H1 (cell line): Measurements from ENCODE around the gene CNNM3. TPM values are rescaled to one million over a fixed set of nuclear protein-coding genes. Genes with fewer than 3 reads are reported as not detected.

Experiments used
- CBX8 ChIP-seq: fragments of 300-800, 300-1000 bp; sonication (generic); IDR thresholded peaks from 2 replicates; pipeline ENCODE4 v1.7.1; 2016; ENCODE audit warnings: low read depth, low read length, borderline replicate concordance
- CTBP2 ChIP-seq: IDR thresholded peaks from 2 replicates; pipeline ENCODE4 v1.7.0; 2011; ENCODE audit warnings: borderline replicate concordance, mild to moderate bottlenecking, moderate library complexity, mixed read lengths, low read length; ENCODE audit not compliant: insufficient read depth, insufficient read length
- EZH2 ChIP-seq: fragments of 200-600 bp; sonication (generic); IDR thresholded peaks from 2 replicates; pipeline ENCODE4 v1.7.1; 2012; ENCODE audit warnings: low read depth, mild to moderate bottlenecking, moderate library complexity, low read length, inconsistent platforms; ENCODE audit not compliant: severe bottlenecking
- JUN ChIP-seq: IDR thresholded peaks from 2 replicates; pipeline ENCODE4 v1.6.1; 2011; ENCODE audit warnings: low read depth, mild to moderate bottlenecking, improper control_type of control experiment, low read length
- JUND ChIP-seq: IDR thresholded peaks from 2 replicates; pipeline ENCODE4 v1.6.1; 2011; ENCODE audit warnings: mild to moderate bottlenecking, improper control_type of control experiment, low read length
- PHF8 ChIP-seq: fragments of 200-600 bp; sonication (generic); conservative IDR thresholded peaks from 2 replicates; pipeline ENCODE4 v1.7.1; 2012; ENCODE audit warnings: low read depth, mild to moderate bottlenecking, inconsistent platforms, low read length, moderate library complexity
- POLR2AphosphoS5 ChIP-seq: IDR thresholded peaks from 2 replicates; pipeline ENCODE4 v1.6.1; 2011; ENCODE audit warnings: low read depth, low read length
- SP4 ChIP-seq: IDR thresholded peaks from 2 replicates; pipeline ENCODE4 v1.6.1; 2012; ENCODE audit warnings: low read length, inconsistent platforms
- TAF1 ChIP-seq: IDR thresholded peaks from 2 replicates; pipeline ENCODE4 v1.6.1; 2011; ENCODE audit warnings: mild to moderate bottlenecking, low read depth, low read length
- polyA plus RNA-seq, 7 experiments: library from polyadenylated mRNA; depleted of rRNA in 3 of 7; stranded (reverse) in 5 of 7; unstranded in 2 of 7; fragments of >200 nt in 5 of 7; fragments of 200-250 nt in 2 of 7; gene quantifications; 1 replicate in 5 of 7; 2 replicates in 1 of 7; 4 replicates in 1 of 7; pipeline versions ENCODE4 v1.2.1 to v1.2.3, GENCODE V29; 2011 to 2013; ENCODE audit warnings: missing spikeins in 2 of 7, mixed read lengths in 2 of 7
- total RNA-seq: library from RNA; stranded (reverse); fragmentation: NEBNext Ultra II Directional; extraction: Animal tissue kit (Norgen Biotek cat#: 25700); gene quantifications from 2 replicates; pipeline ENCODE4 v1.2.1, GENCODE V29; 2021
- TF ChIP-seq, protein P1 (sequence below): fragments of 300-600 bp; sonication (generic); IDR thresholded peaks from 2 replicates; pipeline ENCODE4 v1.7.1; 2012; ENCODE audit warnings: low read length, moderate library complexity, mild to moderate bottlenecking, inconsistent platforms; ENCODE audit not compliant: insufficient replicate concordance

CNNM3 gene
- total and polyA plus RNA-seq, 2 of the 8 experiments (the other 6 are each of a cell fraction or from before 2014, with no cell fraction given) = 29.1 to 29.2 TPM

DNA sequence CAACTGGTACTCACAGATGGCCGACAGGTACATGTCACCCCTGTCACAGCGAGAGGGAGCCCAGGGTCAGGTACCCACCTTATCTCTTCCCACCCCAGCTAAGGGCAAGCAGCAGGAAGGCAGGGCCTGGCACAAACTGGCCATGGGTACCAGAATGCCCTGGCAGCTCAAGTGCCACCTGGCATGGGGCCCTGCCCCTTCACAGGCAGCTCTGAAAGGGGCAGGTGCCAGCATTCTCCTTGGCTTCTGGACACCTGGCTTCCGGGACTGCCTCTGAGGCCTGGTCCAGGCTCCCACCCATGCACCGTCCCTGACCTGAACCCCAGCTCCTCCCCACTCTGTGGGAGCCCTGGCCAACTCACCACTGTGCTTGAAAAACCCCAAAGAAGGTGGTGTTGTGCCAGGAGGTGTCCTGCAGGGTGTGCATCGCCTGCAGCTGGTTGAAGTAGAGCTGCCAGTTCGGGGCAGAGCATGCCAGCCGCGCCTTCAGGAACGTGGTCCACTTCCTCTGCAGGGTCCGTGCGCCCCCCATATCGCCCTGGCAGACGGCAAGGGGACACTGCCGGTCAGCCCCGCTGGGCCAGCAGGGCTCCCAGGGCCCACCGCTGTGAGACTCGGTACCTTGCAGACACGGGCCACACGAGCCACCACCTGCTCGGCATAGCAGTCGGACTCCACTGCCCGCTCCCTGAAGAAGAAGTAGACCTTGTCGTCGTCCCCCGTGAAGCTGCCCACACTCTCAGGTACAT is 48.4 kb downstream of the CNNM3 start (continued):
- TF ChIP-seq, protein P1, sequence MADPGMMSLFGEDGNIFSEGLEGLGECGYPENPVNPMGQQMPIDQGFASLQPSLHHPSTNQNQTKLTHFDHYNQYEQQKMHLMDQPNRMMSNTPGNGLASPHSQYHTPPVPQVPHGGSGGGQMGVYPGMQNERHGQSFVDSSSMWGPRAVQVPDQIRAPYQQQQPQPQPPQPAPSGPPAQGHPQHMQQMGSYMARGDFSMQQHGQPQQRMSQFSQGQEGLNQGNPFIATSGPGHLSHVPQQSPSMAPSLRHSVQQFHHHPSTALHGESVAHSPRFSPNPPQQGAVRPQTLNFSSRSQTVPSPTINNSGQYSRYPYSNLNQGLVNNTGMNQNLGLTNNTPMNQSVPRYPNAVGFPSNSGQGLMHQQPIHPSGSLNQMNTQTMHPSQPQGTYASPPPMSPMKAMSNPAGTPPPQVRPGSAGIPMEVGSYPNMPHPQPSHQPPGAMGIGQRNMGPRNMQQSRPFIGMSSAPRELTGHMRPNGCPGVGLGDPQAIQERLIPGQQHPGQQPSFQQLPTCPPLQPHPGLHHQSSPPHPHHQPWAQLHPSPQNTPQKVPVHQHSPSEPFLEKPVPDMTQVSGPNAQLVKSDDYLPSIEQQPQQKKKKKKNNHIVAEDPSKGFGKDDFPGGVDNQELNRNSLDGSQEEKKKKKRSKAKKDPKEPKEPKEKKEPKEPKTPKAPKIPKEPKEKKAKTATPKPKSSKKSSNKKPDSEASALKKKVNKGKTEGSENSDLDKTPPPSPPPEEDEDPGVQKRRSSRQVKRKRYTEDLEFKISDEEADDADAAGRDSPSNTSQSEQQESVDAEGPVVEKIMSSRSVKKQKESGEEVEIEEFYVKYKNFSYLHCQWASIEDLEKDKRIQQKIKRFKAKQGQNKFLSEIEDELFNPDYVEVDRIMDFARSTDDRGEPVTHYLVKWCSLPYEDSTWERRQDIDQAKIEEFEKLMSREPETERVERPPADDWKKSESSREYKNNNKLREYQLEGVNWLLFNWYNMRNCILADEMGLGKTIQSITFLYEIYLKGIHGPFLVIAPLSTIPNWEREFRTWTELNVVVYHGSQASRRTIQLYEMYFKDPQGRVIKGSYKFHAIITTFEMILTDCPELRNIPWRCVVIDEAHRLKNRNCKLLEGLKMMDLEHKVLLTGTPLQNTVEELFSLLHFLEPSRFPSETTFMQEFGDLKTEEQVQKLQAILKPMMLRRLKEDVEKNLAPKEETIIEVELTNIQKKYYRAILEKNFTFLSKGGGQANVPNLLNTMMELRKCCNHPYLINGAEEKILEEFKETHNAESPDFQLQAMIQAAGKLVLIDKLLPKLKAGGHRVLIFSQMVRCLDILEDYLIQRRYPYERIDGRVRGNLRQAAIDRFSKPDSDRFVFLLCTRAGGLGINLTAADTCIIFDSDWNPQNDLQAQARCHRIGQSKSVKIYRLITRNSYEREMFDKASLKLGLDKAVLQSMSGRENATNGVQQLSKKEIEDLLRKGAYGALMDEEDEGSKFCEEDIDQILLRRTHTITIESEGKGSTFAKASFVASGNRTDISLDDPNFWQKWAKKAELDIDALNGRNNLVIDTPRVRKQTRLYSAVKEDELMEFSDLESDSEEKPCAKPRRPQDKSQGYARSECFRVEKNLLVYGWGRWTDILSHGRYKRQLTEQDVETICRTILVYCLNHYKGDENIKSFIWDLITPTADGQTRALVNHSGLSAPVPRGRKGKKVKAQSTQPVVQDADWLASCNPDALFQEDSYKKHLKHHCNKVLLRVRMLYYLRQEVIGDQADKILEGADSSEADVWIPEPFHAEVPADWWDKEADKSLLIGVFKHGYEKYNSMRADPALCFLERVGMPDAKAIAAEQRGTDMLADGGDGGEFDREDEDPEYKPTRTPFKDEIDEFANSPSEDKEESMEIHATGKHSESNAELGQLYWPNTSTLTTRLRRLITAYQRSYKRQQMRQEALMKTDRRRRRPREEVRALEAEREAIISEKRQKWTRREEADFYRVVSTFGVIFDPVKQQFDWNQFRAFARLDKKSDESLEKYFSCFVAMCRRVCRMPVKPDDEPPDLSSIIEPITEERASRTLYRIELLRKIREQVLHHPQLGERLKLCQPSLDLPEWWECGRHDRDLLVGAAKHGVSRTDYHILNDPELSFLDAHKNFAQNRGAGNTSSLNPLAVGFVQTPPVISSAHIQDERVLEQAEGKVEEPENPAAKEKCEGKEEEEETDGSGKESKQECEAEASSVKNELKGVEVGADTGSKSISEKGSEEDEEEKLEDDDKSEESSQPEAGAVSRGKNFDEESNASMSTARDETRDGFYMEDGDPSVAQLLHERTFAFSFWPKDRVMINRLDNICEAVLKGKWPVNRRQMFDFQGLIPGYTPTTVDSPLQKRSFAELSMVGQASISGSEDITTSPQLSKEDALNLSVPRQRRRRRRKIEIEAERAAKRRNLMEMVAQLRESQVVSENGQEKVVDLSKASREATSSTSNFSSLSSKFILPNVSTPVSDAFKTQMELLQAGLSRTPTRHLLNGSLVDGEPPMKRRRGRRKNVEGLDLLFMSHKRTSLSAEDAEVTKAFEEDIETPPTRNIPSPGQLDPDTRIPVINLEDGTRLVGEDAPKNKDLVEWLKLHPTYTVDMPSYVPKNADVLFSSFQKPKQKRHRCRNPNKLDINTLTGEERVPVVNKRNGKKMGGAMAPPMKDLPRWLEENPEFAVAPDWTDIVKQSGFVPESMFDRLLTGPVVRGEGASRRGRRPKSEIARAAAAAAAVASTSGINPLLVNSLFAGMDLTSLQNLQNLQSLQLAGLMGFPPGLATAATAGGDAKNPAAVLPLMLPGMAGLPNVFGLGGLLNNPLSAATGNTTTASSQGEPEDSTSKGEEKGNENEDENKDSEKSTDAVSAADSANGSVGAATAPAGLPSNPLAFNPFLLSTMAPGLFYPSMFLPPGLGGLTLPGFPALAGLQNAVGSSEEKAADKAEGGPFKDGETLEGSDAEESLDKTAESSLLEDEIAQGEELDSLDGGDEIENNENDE = no peak
- no peak for TF ChIP-seq TAF1
- no peak for TF ChIP-seq JUND
- no peak for TF ChIP-seq EZH2
- no peak for TF ChIP-seq SP4
- TF ChIP-seq POLR2AphosphoS5 = no peak
- no peak for TF ChIP-seq PHF8
- no peak for TF ChIP-seq JUN
- no peak for TF ChIP-seq CTBP2
- TF ChIP-seq CBX8 = no peak
